Smooth muscle cell of bladder (primary cell): ENCODE data around the gene ARRDC2. TPM values are rescaled to one million over a fixed set of nuclear protein-coding genes. Genes with fewer than 3 reads are reported as not detected.

Experiments used
- total RNA-seq: library from RNA; depleted of rRNA; stranded (reverse); fragments of >200 nt; gene quantifications from 2 replicates; pipeline ENCODE4 v1.2.3, GENCODE V29; 2014

Gene ARRDC2
- 4.0 and 4.4 TPM in 2 replicates for total RNA-seq

DNA sequence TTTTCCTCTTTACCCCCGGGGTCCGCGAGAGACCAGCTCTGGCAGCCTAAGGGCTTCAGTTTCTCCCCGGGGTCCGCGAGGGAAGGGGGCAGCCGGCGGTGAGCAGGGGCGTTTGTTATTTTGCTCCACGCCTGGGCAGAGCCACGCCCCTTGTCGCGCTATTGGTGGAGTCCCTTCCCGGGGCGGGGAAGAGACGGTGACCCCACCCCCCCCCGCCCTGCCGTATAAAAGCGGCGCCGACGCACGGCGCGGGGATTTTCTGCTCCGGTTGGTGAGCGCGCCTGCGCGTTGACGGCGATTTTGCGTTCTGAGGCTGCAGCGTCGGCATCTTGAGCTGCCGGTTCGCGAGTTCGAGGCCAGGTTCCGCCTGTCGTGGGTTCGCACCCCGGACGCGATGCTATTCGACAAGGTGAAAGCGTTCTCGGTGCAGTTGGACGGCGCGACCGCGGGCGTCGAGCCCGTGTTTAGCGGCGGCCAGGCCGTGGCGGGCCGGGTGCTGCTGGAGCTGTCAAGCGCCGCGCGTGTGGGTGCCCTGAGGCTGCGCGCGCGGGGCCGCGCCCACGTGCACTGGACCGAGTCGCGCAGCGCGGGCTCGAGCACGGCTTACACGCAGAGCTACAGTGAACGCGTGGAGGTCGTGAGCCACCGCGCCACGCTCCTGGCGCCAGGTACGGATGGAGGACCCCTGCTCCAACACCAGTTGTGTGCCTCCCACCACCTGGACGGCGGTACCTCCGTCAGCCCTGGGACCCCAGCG is at the start of gene ARRDC2:
ARRDC2 (plus strand) TSS at position 254 of the 757 bp plus-strand sequence; CDS start at position 395, 141 bp downstream.

DNA sequence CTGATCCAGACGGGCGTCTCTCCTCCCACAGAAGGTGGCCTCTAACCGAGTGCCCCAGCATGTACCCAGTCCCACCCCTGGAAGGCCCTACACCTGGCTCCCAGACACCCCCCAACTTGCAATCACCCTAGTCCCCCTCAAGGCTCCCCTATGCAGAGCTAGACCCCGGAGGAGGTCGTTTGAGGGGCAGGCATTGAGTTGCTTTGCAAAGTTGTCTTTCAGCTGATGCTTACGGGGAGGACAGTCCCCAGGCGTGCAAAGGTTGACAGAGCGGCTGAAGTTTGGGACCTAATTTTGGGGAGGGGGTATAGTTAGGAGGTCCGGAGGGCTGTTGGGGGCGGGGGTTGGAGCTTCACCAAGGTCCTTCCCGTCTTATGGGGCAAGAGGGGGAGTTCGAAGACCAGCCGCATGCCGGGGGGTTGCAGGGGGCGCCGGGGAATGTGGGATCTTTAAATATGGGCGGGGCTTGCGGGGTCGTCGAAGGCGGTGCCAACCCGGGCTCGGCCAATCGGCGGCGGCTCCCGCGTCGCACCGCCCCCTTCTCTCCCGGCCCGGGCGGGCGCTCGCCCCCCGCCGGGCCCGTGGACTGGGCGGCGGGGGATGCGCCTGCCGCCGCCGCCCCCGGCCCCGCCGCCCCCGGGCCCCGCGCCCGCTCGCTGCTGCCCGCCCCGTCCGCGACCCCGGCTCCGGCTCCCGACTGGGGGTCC is 41.3 kb upstream of the ARRDC2 start, which contains the start of gene KCNN1:
KCNN1 (plus strand) TSS at position 558 of the 707 bp plus-strand sequence. CDS start 6,782 bp downstream, outside the sequence.

Other genes with a start within 250 kb of the ARRDC2 start
- gene B3GNT3, start 213.0 kb upstream of the ARRDC2 start, total RNA-seq: not detected in 2 replicates
- not detected in 2 replicates for gene INSL3, start 186.7 kb upstream of the ARRDC2 start, total RNA-seq
- gene JAK3, start 160.2 kb upstream of the ARRDC2 start, total RNA-seq: 1.00 and 2.3 TPM in 2 replicates
- gene RPL18A, start 148.3 kb upstream of the ARRDC2 start, total RNA-seq: 1,775 and 1,825 TPM in 2 replicates
- gene SLC5A5, start 136.2 kb upstream of the ARRDC2 start, total RNA-seq: not detected in 2 replicates
- 28.0 and 34.3 TPM in 2 replicates for gene CCDC124, start 75.2 kb upstream of the ARRDC2 start, total RNA-seq
- gene KCNN1, start 41.1 kb upstream of the ARRDC2 start, total RNA-seq: 0.09 TPM in 1 of 2 replicates, not detected in the other
- 0.14 and 0.18 TPM in 2 replicates for gene IL12RB1, start 78.8 kb downstream of the ARRDC2 start, total RNA-seq
- gene MAST3, start 89.6 kb downstream of the ARRDC2 start, total RNA-seq: 1.8 and 2.5 TPM in 2 replicates
- gene PIK3R2, start 145.0 kb downstream of the ARRDC2 start, total RNA-seq: 3.4 and 7.4 TPM in 2 replicates
- 7.2 and 11.2 TPM in 2 replicates for gene IFI30, start 165.6 kb downstream of the ARRDC2 start, total RNA-seq
- gene MPV17L2, start 185.0 kb downstream of the ARRDC2 start, total RNA-seq: 6.0 and 6.4 TPM in 2 replicates
- 2.4 and 3.1 TPM in 2 replicates for gene RAB3A, start 195.9 kb downstream of the ARRDC2 start, total RNA-seq
- gene PDE4C, start 218.3 kb downstream of the ARRDC2 start, total RNA-seq: 0.57 and 4.9 TPM in 2 replicates